Right renal pelvis (tissue), 4 donors: ENCODE results near the gene UBXN6. TPM values are rescaled to one million over a fixed set of nuclear protein-coding genes. Genes with fewer than 3 reads are reported as not detected.

Experiments
- DNase-seq, 4 donors: peaks; one replicate each; pipeline ENCODE4 v3.0.0-alpha.2; 2013; ENCODE audit warnings: low read depth in 4 of 4, low spot score in 3 of 4, missing footprints in 1 of 4
- polyA plus RNA-seq, 4 donors: library from polyadenylated mRNA; unstranded; fragments of 120-200 nt; gene quantifications; one replicate each; pipeline ENCODE4 v1.2.1, GENCODE V29; 2013; ENCODE audit not compliant: insufficient read length in 4 of 4

The UBXN6 gene
- polyA plus RNA-seq, 4 donors, result 94.1 to 127 (median 100) TPM

- DNase-seq, result no peak
Observed at GRCh38 chr19:4443966-4444764, 13.4 kb downstream of the UBXN6 start.

GRCh38 chr19:4443188-4443587, 14.4 kb downstream of the UBXN6 start:
- no peak for DNase-seq

DNA sequence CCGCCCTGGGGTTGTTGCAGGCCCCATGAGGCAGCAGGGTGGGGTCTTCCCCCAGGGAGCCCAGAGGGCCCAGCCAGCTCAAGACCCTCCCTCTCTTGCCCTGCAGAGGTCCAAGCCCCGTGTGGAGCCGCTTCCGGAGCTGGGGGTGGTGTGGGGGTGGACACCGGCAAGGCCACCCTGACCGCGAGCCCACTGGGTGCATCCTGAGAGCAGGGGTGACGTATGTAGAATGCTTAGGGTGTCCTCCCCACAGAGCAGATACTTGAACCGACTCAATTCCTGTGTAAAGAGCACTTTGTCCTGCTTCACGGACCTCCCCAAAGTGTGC, 14.8 kb downstream of the UBXN6 start:
- DNase-seq, result no peak

GRCh38 chr19:4441994-4442818, 15.4 kb downstream of the UBXN6 start:
- DNase-seq, result no peak

- DNase-seq, result no peak
Observed at GRCh38 chr19:4439243-4439642, 18.4 kb downstream of the UBXN6 start.

- no peak for DNase-seq
Observed at GRCh38 chr19:4437103-4437502, 20.5 kb downstream of the UBXN6 start.

- no peak for DNase-seq
Observed at GRCh38 chr19:4436231-4436630, 21.4 kb downstream of the UBXN6 start.

DNA sequence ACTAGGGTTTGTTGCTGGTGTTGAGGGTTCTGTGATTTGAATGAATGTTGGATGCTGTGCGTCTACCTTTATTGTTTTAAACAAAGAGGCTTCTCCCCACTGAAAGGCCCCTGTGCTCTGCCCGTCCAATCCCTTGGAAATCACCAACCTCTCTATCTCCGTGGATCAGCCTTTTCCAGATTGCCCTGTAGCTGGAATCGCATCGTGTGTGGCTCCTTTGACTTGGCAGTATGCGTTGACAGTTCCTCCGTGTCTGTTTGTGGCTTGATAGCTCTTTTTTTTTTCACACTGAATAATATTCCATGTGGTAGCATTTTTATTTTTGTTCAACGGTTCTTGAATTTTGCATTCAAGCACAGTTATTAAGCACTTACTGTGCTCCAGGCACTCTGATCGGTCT, 23.2 kb downstream of the UBXN6 start:
- DNase-seq, result no peak

- DNase-seq, result no peak
Observed at GRCh38 chr19:4432918-4433506, 24.6 kb downstream of the UBXN6 start.

DNA sequence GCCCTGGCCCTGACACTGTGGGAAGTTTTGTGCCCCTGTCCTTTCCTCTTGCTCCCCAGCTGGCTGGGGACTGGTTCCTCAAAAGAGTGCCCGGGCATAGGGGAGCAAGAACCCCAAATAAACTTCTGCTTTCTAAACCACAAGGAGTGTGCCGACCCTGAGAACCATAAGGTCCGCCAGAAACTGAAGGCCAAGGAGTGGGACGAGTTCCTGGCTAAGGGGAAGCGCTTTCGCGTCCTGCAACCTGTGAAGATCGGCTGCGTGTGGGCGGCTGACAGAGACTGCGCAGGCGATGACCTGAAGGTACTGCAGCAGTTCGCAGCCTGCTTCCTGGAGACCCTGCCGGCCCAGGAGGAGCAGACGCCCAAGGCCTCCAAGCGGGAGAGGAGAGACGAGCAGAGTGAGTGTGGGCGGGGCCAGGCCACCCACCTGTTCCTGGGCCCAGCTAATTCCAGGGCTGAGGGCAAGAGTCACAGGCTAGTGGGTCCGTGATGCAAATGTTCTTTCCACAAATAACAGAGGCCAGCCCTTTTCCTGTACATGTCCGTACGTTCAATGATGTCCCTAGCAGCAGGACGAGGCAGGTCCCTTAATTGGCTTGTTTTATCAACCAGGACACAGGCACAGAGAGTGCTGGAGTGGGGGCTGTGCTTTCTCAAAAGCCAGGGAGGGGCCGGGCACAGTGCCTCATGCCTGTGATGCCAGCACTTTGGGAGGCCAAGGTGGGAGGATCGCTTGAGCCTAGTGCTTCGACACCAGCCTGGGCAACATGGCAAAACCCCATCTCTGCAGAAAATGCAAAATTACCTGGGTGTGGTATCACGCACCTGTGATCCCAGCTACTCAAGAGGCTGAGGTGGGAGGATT, 25.6 kb downstream of the UBXN6 start:
- no peak for DNase-seq

- no peak for DNase-seq
Observed at GRCh38 chr19:4431296-4431695, 26.3 kb downstream of the UBXN6 start.

GRCh38 chr19:4430760-4431159, 26.8 kb downstream of the UBXN6 start:
- no peak for DNase-seq

DNA sequence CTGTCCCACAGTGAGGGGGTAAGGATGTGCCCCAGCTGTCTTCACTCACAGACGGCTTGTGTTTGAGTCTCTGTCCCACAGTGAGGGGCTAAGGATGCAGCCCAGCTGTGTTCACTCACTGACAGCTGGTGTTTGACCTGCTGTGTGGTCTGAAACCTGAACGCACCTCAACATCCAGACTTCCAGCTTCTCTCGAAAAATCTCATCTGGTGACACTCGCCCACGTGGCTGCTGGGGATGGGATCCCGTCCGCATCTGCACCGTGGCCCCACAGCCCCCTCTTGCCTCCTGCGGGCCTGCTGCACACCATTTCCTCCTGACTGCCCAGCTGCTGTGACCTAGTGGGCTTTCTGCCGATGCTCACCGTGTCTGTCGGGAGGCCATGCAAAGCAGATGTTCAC, 27.8 kb downstream of the UBXN6 start:
- DNase-seq, result peak in 2 of 4 donors; percentile 12 to 43

GRCh38 chr19:4429256-4429655, 28.3 kb downstream of the UBXN6 start:
- no peak for DNase-seq

DNA sequence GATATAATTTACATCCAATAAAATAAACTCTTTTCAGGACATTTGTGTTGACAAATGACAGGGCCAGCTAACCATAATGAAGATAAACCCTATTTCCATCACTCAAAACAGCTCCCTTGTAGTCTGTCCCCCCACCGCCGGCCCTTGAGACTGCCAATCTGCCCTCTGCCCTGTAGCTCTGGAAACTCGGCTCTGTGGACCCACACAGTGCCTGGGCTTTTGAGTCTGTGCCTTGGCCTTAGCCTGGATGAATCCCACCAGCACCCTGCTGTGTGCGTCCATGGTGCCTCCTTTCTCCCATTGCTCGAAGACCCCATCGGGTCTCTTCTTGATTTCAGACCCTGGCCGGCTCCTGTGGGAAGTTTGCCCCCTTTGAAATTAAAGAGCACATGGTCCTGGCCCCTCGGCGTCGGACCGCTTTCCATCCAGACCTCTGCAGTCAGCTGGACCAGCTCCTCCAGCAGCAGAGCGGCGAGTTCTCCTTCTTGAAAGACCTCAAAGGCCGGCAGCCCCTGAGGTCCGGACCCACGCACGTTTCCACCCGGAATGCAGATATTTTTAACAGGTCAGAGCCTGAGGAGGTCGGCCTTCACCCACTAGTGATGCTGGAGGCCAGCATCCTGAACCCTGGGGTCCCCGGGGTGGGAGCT, 29.1 kb downstream of the UBXN6 start:
- no peak for DNase-seq

DNA sequence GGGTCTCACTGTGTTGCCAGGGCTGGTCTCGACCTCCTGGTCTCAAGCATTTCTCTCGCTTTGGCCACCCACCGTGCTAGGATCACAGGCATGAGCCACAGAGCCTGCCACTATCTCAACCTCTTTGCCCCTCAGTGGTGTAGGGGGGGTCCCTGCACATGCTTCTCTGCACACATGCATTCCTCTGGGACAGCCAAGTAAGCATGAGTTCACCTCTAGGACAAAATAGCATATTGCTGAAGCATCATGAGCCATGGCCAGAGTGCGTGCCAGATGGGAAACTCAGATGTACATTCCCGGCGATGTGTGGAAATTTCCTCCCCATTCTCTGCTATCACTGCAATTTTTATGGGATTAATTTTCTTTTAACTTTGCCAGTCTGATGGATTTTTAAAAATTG, 32.1 kb downstream of the UBXN6 start:
- DNase-seq, result no peak

GRCh38 chr19:4423416-4424126, 34.0 kb downstream of the UBXN6 start:
- no peak for DNase-seq

DNA sequence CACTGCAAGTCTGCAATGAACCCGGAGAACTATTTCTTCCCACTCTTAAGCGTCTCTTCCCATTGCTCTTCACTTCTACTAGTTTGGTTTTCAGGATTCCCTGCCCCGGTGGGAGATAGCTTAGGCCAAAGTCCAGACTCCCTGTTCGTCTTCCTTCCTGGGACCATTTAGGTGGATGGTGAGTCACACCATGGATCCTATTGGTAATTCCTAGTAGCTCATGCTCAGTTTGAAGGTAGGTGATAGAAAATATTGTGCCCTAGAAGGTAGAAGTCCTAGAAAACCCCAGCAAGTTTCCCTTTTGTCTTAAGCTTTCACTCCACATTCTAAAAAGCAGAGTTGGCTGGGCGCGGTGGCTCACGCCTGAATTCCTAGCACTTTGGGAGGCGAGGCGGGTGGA, 41.3 kb downstream of the UBXN6 start:
- no peak for DNase-seq

- no peak for DNase-seq
Observed at GRCh38 chr19:4415352-4415751, 42.2 kb downstream of the UBXN6 start.
